NOMO-1 treated with dmso at 0.1 percent for 144 hours (cell line): ENCODE data around the gene PHF12.
"Not testable (repeated sequence)": the region's sequence is repeated elsewhere in the genome, so short reads cannot be mapped to it uniquely, and the experiment has no call there.

Source experiments
- DNase-seq: peaks from one replicate; lab custom pipeline; 2025; ENCODE audit not compliant: unreplicated experiment; lab: John Stamatoyannopoulos, UW

PHF12 gene

DNA sequence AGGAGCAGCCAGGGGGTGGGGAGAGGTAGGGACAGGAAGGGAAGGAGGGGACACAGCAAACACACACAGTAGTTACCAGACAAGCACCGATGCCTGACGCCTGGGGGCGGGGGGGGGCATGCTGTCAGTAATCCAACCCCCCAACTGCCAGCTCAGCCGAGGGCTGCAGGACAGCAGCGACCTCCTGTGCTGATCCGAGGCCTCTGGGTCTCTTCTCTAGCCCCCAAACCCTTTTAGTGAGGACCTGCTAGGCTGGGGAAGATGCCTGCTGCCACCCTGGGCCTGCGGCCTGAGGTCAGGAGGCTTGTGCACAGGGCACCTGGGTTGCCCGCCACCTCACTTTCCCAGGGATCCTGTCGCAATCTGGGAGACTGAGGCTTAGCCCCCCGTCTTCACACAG is 65.4 kb downstream of the PHF12 start:
- no peak for DNase-seq

- no peak for DNase-seq
These were observed 66.0 kb downstream of the PHF12 start for GRCh38 chr17:28885363-28885762.

DNA sequence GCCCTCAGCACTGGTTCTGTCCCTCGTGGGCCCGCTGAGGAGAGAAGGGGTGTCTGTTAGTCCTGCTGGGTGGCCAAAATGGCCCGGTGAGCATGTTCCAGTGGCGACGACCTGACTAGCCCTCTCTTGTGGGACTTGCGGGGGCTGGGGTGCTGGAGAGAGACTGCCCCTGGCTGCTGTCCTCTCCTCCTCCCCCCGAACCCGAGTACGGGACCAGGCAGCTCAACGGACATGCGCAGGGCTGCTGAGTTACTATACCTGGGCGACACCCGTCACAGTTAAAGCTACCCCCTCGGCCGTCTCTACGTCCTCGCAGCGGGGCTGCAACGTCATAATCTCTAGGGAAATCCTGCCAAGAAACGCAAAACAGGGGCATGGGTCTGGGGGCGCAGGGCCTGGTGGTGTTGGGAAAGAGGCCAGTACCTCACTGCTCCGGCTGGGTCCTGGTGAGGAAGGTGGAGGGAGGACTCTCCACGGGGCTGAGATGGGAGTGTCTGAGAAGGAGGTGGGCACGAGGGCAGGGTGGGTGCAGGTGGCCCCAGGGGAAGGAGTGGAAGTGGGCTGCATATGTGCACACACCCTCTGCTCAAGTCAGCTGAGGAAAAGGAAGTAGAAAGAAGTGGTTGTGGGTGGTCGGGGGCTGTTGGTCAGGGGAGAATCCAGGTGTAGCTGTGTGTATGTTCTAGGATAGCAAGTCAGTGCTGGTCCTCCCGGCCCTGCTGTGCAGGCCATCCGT is 67.2 kb downstream of the PHF12 start:
- no peak for DNase-seq

GRCh38 chr17:28882154-28882895 is 69.0 kb downstream of the PHF12 start:
- DNase-seq, result no peak

DNA sequence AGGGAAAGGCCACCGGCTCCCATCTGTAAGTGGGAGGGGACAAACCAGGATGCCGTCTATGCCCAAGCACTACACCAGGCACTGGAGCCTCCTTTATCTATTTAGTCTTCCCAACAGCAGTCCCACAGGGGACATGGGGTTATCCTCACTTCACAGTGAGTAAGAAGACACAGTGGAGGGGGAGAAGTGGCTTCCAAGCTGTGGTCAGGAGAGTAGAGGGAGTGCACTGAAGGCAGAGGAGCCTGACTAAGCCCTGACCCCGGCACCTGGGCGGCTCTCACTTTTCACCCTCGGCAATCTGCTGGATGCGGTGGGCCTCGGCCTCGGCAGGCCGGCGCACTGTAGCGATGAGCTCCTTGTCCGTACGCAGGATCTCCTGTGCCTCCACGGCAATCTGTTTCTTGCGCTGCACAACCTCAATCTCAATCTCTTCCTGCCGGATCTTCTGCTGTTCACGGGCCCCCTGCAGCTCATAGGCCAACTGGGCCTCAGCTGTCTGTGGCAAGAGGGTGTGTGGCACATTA is 69.7 kb downstream of the PHF12 start:
- no peak for DNase-seq

GRCh38 chr17:28880572-28880945 is 70.8 kb downstream of the PHF12 start:
- no peak for DNase-seq

GRCh38 chr17:28879886-28880571 is 71.3 kb downstream of the PHF12 start:
- no peak for DNase-seq

- DNase-seq, result no peak
These were observed 72.3 kb downstream of the PHF12 start for GRCh38 chr17:28878981-28879380.

DNA sequence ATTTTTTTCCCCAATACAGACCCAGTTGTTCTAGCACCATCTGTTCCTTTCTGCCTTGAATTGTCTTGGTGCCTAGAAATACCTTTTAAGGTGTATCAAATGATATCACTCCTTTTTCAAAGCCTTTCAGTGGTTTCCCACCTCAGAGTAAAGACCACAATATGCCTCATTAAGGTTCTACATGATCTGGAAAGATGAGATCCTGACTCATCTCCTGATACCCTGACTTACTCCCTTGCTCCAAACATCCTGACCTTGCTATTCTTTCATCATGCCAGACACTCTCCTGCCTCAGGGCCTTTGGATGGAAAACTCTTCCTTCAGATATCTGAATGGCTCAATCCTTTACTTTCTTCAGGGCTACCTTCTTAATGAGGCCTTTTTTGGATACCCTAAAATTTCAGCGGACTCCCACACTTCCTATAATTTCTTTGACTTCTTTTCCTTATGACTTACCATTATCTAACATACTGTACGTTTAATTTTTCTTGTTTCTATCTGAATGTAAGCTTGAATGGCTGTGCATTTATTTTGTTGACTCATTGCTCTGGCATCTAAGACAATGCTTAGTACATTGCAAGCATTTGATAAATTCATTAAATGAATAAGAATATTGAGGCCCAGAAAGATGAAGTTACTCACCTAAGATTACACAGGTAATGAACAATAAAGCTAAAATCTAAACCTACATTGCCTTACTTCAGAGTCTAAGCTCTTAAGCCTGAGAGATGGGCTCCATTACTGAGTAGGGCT is 73.0 kb downstream of the PHF12 start:
- no peak for DNase-seq

DNA sequence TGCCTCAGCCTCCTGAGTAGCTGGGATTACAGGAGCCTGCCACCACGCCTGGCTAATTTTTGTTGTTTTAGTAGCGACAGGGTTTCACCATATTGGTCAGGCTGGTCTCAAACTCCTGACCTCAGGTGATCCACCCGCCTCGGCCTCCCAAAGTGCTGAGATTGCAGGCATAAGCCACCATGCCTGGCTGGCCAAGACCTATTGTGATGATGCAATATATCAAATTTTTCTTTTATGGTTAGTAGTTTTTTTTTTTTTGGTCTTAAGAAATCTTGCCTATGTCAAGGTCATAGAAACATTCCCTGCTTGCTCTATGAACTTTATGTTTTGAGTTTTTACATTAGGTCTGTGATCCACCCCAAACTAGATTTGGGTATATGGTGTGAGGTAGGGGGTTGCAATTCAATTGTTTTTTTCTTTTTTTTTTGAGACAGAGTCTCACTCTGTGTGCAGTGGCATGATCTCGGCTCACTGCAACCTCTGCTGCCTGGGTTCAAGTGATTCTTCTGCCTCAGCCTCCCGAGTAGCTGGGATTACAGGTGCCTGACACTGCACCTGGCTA is 74.1 kb downstream of the PHF12 start:
- not testable (repeated sequence) for DNase-seq

GRCh38 chr17:28875848-28876550 is 75.3 kb downstream of the PHF12 start:
- DNase-seq, result no peak

DNA sequence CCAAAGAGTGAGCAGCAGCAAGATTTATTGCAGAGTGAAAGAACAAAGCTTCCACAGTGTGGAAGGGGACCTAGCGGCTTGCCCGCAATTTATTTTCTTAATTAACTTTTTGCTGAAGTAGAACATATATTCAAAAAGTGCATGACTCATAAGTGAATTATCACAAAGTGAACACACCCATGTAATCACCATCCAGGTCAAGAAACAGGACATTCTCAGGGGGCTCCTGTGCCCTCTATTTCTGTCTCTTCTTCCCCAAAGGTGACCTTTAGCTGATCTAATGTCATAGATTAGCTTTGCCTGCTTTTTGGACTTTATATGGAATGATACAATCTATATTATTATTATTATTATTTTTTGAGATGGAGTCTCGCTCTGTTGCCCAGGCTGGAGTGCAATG is 76.6 kb downstream of the PHF12 start:
- no peak for DNase-seq

DNA sequence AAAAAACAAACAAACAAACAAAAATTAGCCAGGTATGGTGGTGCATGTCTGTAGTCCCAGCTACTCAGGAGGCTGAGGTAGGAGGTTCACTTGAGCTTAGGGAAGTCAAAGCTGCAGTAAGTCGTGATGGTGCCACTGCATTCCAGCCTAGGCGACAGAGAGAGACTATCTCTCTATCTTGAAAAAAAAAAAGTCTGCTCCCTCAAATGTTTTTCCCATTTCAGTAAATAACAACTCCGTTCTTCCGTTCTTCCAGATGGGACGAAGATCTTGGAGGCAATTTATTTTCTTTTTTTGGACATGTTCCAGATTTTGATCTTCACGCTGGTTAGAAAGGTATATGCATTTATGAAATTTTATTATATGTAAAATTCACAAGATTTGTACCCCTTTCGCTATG is 77.5 kb downstream of the PHF12 start:
- DNase-seq, result no peak

- no peak for DNase-seq
These were observed 80.2 kb downstream of the PHF12 start for GRCh38 chr17:28871056-28871579.

DNA sequence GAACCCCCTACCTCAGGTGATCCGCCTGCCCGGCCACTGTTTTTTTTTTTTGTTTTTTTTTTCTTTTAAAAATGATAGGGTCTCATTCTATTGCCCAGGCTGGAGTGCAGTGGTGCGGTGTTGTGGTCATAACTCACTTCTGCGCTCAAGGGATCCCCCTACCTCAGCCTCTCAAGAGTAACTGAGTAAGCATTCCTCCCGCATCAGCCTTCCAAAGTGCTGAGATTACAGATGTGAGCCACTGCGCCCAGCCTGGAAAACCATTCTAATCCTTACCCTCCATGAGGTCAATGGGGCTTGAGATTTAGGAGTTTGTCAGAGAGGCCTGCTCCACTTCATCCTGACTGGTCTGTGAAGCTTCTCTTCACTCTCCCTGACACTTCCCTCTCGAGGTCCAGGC is 84.0 kb downstream of the PHF12 start:
- DNase-seq, result no peak

GRCh38 chr17:28865946-28866752 is 85.2 kb downstream of the PHF12 start:
- no peak for DNase-seq

- no peak for DNase-seq
These were observed 86.1 kb downstream of the PHF12 start for GRCh38 chr17:28864991-28865849.

DNA sequence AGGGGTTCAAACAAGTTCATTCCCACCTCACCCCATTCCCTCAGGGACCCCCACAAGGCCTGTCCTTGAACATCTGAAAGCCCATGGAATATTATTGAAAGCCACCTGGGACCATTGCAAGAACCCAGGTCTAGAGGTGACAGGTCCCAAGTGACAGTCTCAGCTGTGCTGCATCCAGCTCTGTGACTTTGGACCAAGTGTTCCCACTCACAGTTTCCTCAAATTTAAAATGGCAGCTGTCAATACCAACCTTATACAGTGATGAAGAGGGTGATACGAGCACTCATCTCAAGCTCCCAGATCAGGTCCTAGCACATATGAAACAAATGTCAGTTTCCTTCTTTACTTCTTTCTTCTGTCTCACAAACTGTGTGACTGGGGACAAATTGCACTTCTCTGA is 87.4 kb downstream of the PHF12 start:
- no peak for DNase-seq
